Renal cortex interstitium (tissue), 11 donors: ENCODE measurements around the gene HS3ST2. TPM values are rescaled to one million over a fixed set of nuclear protein-coding genes. Genes with fewer than 3 reads are reported as not detected.
"Not testable (repeated sequence)": the region's sequence is repeated elsewhere in the genome, so short reads cannot be mapped to it uniquely, and the experiment has no call there.

Experiments used
- DNase-seq, 11 donors: peaks; one replicate each; pipeline ENCODE4 v3.0.0-alpha.2; 2013; ENCODE audit warnings: low read depth in 9 of 11, low spot score in 4 of 11; ENCODE audit errors: extremely low read depth in 1 of 11
- polyA plus RNA-seq, 3 donors: library from polyadenylated mRNA; unstranded; fragments of 120-200 nt; gene quantifications; one replicate each; pipeline ENCODE4 v1.2.1, GENCODE V29; 2013; ENCODE audit not compliant: insufficient read length in 3 of 3

HS3ST2 gene
- polyA plus RNA-seq, 3 donors, result 0.14 to 0.27 (median 0.20) TPM

GRCh38 chr16:22915003-22915402 is 101.0 kb downstream of the HS3ST2 start:
- no peak for DNase-seq

DNA sequence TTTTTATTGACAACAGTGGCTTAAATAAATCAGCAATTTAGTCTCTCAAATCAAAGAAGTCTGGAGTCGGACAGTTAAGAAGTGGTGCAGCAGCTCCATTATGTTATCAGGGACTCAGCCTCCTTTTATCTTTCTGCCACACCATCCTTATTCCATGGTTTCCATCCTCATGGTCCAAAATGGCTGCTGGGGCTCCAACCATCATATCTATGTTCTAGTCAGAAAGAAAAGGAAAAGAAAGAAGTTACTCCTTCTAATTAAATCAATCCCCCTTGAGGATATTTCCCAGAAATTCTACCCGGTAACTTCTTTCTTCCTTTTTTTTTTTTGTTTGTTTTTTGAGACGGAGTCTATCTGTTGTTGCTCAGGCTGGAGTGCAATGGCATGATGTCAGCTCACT is 109.5 kb downstream of the HS3ST2 start:
- no peak for DNase-seq

- no peak for DNase-seq
Observed at GRCh38 chr16:22924492-22924891, 110.5 kb downstream of the HS3ST2 start.

DNA sequence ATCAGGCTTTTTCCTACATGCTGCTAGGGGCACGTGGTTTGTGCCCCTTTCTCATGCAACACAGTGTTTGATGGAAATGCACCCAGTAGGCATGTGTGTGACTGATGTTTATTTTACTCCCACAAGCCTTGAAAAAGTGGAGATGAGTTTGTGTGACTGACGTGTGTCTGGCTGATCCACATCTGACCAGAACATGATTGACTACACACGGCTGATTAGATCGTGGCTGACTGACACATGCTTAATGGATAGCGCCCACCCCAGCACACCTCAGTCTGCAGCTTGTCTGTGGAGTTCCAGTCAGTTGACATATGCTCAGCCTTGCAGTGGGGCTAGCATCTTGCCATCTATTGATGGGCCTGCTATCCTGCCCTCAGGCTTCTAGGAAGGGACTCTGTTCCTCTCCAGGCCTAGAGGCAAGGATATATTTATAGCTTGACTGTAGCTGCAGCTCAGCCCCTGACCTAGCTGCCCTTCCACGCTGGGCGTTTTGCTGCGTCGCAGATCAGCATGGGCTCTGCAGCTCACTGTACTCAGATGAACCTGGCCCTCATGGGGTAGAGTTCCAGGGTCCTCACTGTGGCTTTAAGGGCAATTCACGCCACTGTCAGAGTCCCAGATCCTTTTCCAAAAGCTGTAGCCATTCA is 112.3 kb downstream of the HS3ST2 start:
- no peak for DNase-seq

DNA sequence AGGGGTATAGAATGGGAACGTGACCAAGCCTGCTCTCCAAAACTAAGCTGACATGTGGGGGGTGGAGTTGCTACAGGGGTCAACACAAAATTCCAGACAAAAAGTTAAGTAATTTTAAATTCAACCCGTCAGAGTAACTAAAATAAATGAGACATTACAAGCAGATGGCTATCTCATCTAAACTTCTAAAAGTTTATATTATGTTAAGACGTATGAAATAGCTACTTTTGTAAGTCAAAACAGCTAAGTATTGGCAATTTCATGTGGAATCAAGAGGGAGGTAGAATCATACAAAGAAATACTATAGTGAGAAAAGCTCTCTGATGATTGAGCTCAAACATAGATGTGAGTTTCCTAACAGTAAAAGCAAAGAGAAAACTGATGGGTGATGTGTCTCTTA is 113.3 kb downstream of the HS3ST2 start:
- no peak for DNase-seq

GRCh38 chr16:22928882-22929435 is 115.0 kb downstream of the HS3ST2 start:
- peak in 2 of 11 donors; percentile 20 to 43 for DNase-seq

GRCh38 chr16:22929461-22929860 is 115.5 kb downstream of the HS3ST2 start:
- DNase-seq, result no peak

DNA sequence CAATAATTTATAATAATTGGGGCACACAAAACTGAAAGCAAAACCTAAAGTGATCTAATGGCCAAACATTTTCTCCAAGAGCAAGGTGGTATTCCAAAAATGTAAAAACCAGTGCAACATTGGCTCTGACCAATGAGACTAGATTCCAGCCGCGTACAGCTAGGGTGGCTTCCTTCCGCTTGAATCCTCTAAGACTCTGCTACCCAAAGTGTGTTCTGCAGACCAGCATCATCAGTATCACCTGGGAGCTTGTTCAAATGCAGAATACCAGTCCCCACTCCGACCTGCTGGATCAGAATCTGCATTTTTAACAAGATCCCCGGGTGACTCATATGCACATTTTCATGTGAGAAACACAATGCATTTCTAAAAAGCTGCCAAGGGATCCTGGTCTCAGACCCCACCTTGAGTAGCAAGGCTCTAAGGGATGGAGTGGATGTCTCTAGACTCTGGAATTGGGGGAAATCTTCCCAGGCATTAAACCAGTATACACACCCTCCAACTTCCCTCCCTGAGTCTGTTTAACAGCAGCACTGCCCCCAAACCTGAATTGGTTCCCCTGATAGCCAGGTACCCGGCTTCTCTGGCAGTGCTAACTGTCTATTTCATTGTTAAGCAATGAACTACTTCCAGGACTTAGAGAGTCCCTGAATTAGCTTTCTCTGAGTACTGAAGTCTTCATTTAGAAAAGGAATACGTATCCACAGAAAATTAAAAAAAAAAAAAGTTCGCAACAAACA is 118.2 kb downstream of the HS3ST2 start:
- DNase-seq, result no peak

GRCh38 chr16:22933173-22933572 is 119.2 kb downstream of the HS3ST2 start:
- peak in 1 of 11 donors; percentile 31 for DNase-seq

DNA sequence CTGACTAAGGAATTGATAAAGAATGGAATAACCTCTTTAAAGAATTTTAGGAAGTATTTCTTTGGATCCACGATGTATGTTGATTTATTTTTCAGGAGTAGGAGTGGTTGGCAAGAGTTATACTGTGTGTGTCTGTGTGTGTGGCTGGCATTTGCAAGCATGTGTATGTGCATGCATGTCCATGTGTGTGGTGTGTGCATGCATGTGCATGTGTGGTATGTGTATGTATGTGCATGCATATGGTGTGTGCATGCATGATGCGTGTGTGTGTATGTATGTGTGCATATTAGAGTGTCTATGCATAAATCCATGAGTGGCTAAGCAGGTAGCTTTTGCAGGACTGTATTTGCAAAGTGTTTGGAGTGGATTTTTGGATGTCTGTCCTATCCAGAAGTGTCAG is 120.8 kb downstream of the HS3ST2 start:
- DNase-seq, result no peak

GRCh38 chr16:22937169-22937568 is 123.2 kb downstream of the HS3ST2 start:
- no peak for DNase-seq

GRCh38 chr16:22938647-22939046 is 124.7 kb downstream of the HS3ST2 start:
- no peak for DNase-seq

GRCh38 chr16:22939744-22940363 is 125.9 kb downstream of the HS3ST2 start:
- DNase-seq, result not testable (repeated sequence)

GRCh38 chr16:22941970-22942501 is 128.1 kb downstream of the HS3ST2 start:
- no peak for DNase-seq

DNA sequence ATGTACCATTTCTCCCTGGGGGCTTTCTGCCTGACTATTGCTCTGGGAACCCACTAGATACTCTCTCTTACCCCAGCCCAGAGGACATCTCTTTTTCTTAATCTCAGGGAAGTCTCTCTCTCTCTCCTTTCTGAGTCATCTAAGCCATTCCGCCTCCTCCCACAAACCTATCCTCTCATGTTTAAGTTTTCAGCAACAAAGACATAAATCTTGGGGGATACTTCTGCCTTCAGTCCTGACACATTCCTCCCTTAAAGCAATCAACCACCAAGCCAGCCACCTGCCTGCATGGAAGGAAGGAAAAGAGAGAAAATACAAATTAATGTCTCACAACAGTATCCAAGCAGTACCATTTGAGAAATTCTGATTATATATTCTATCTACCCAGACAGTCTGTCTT is 128.8 kb downstream of the HS3ST2 start:
- peak in 4 of 11 donors; percentile 23 to 61 (median 32) for DNase-seq

- DNase-seq, result no peak
Observed at GRCh38 chr16:22945361-22945760, 131.4 kb downstream of the HS3ST2 start.

DNA sequence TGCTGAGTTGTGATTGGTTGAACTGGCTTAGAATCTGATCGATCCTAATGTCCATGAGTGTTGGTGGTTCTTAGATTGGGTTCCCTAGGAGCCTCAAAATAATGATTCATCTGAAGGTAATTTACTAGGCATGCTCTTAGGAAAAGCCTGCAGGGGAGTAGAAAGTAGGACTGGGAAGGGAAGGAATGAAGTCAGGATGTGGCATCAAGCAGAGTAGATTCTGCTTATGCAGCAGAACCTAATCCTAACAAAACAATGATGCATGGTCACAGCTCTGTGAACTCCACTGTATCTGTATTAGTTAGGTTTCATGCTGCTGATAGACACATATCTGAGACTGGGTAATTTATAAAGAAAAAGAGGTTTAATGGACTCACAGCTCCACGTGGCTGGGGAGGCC is 132.5 kb downstream of the HS3ST2 start:
- no peak for DNase-seq

- DNase-seq, result no peak
Observed at GRCh38 chr16:22948058-22948602, 134.2 kb downstream of the HS3ST2 start.

- DNase-seq, result peak in 8 of 11 donors; percentile 31 to 61 (median 48)
Observed at GRCh38 chr16:22948603-22949368, 134.8 kb downstream of the HS3ST2 start.
